HG03565 (cell line): Measurements from ENCODE around the gene AXIN2.
"Not testable (repeated sequence)": the region's sequence is repeated elsewhere in the genome, so short reads cannot be mapped to it uniquely, and the experiment has no call there.

Source experiments
- ATAC-seq: cut with Tn5 transposase; IDR thresholded peaks from one replicate; pipeline ENCODE4 v1.9.1; 2021; ENCODE audit warnings: mild to moderate bottlenecking, moderate library complexity; ENCODE audit not compliant: unreplicated experiment

AXIN2 gene

GRCh38 chr17:65523411-65523810 is 38.0 kb downstream of the AXIN2 start:
- ATAC-seq: no peak

- ATAC-seq: no peak
Observed at GRCh38 chr17:65522751-65523404, 38.6 kb downstream of the AXIN2 start.

GRCh38 chr17:65519462-65519861 is 42.0 kb downstream of the AXIN2 start:
- ATAC-seq: no peak

- no peak for ATAC-seq
Observed at GRCh38 chr17:65518256-65518655, 43.2 kb downstream of the AXIN2 start.

GRCh38 chr17:65515959-65516948 is 45.2 kb downstream of the AXIN2 start:
- no peak for ATAC-seq

- ATAC-seq: no peak
Observed at GRCh38 chr17:65515512-65515911, 45.9 kb downstream of the AXIN2 start.

- ATAC-seq: no peak
Observed at GRCh38 chr17:65514541-65514940, 46.9 kb downstream of the AXIN2 start.

GRCh38 chr17:65514082-65514481 is 47.4 kb downstream of the AXIN2 start:
- no peak for ATAC-seq

GRCh38 chr17:65511316-65511715 is 50.1 kb downstream of the AXIN2 start:
- ATAC-seq: no peak

- ATAC-seq: peak; percentile 43
Observed at GRCh38 chr17:65509032-65509431, 52.4 kb downstream of the AXIN2 start.

- ATAC-seq: not testable (repeated sequence)
Observed at GRCh38 chr17:65504673-65505072, 56.8 kb downstream of the AXIN2 start.

GRCh38 chr17:65504141-65504540 is 57.3 kb downstream of the AXIN2 start:
- ATAC-seq: no peak

GRCh38 chr17:65503557-65503956 is 57.9 kb downstream of the AXIN2 start:
- no peak for ATAC-seq

- ATAC-seq: no peak
Observed at GRCh38 chr17:65498816-65499215, 62.6 kb downstream of the AXIN2 start.

GRCh38 chr17:65496801-65497200 is 64.6 kb downstream of the AXIN2 start:
- no peak for ATAC-seq

- ATAC-seq: no peak
Observed at GRCh38 chr17:65495122-65496055, 66.1 kb downstream of the AXIN2 start.

GRCh38 chr17:65489413-65490155 is 71.9 kb downstream of the AXIN2 start:
- ATAC-seq: no peak

- ATAC-seq: no peak
Observed at GRCh38 chr17:65488665-65489064, 72.8 kb downstream of the AXIN2 start.

- ATAC-seq: no peak
Observed at GRCh38 chr17:65487990-65488389, 73.5 kb downstream of the AXIN2 start.

GRCh38 chr17:65487161-65487560 is 74.3 kb downstream of the AXIN2 start:
- ATAC-seq: no peak
